ENCODE data around the gene MSH3. TPM values are rescaled to one million over a fixed set of nuclear protein-coding genes. Genes with fewer than 3 reads are reported as not detected.

The MSH3 gene
- polyA plus RNA-seq, 1 of the 3 experiments (the other 2 are of a cell fraction): 3.5 TPM

DNA sequence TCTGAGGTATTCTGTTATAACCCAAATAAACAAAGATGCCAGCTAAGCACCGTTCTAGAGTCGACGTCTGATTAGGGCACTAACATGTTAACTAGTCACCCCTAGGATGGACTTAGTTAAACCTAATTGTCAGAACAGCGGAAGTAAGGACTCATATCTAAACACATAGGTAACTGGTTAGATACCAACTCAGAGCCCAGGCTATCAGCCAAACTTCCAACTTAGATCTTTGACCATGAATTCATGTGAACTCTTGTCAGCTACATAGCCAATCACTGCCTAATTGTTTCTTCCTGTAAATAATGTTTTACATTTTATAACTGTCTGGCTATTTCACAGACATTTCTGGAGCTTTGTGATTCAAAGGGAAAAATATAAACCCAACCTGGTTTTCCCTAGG, 84.6 kb downstream of the MSH3 start (continued):
- no peak for TF ChIP-seq RXRA (IDR thresholded peaks at IDR 0.05; ENCODE audit: borderline replicate concordance, low read depth)
- no peak for TF ChIP-seq YY1 (IDR thresholded peaks at IDR 0.05; ENCODE audit: low read depth)

DNA sequence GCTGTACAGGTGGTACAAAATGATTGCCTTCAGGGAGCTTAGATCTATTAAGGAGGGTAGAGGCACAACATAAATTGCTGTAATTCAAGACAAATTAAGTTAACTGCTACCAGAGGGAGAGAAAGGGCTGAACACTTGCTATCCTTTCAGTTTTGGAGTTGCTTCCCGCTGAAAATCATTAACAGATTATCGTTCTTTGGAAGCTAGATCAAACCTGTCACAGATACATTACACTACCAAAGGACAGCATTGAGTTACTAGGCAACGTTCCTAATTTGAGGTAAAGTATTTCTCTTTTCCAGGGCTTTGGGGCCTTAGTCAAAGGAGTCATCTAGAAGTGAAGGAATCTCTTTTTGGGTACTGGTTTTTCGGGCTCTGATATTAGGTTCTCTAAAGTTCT, 85.0 kb downstream of the MSH3 start:
- Histone ChIP-seq H2AFZ (ENCODE audit: low read depth) (no peak overlapping the region), H3K27ac (ENCODE audit: low read depth in 2 of 2, low read length in 1 of 2) (no peak overlapping the region), H3F3A (replicated peaks; ENCODE audit: insufficient read depth) (no peaks in the 10 kb centered on the region), H3K4me2 (no peak overlapping the region), H3K27me3 (ENCODE audit: insufficient read depth) (no peaks in the 10 kb centered on the region), H3K9me2 (no peaks in the 10 kb centered on the region), H4K20me1 (ENCODE audit: insufficient read depth) (no peaks in the 10 kb centered on the region), H3K36me3 (replicated peaks in 1 of 2; ENCODE audit: control insufficient read depth in 1 of 2, insufficient read depth in 2 of 2, low read length in 1 of 2) (peaks cover 19 to 20% of the 10 kb centered on the region in 2 experiments), H3K4me3 (ENCODE audit: low read depth in 2 of 2, low read length in 1 of 2) (no peak overlapping the region), H3K4me1 (ENCODE audit: control insufficient read depth in 1 of 2, insufficient read depth in 2 of 2, low read depth in 1 of 2, low read length in 1 of 2) (no peaks in the 10 kb centered on the region), H3K9ac (no peak overlapping the region), H3K9me3 (no peaks in the 10 kb centered on the region), H3K79me2 (ENCODE audit: insufficient read depth) (no peaks in the 10 kb centered on the region)
- POLR2A ChIA-PET: no interaction called here
- TF ChIP-seq, protein P1, sequence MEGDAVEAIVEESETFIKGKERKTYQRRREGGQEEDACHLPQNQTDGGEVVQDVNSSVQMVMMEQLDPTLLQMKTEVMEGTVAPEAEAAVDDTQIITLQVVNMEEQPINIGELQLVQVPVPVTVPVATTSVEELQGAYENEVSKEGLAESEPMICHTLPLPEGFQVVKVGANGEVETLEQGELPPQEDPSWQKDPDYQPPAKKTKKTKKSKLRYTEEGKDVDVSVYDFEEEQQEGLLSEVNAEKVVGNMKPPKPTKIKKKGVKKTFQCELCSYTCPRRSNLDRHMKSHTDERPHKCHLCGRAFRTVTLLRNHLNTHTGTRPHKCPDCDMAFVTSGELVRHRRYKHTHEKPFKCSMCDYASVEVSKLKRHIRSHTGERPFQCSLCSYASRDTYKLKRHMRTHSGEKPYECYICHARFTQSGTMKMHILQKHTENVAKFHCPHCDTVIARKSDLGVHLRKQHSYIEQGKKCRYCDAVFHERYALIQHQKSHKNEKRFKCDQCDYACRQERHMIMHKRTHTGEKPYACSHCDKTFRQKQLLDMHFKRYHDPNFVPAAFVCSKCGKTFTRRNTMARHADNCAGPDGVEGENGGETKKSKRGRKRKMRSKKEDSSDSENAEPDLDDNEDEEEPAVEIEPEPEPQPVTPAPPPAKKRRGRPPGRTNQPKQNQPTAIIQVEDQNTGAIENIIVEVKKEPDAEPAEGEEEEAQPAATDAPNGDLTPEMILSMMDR (IDR thresholded peaks at IDR 0.05): no peak
- TF ChIP-seq NRF1 (IDR thresholded peaks at IDR 0.05; ENCODE audit: low read depth, low read length) (no peak), CHD2 (IDR thresholded peaks at IDR 0.05; ENCODE audit: low read length, partially characterized antibody) (no peak), SIN3A (IDR thresholded peaks at IDR 0.05; ENCODE audit: borderline replicate concordance, low read depth, low read length) (no peak), POLR2AphosphoS5 (IDR thresholded peaks at IDR 0.05; ENCODE audit: low read depth, low read length) (no peak), MEF2A (IDR thresholded peaks at IDR 0.05; ENCODE audit: borderline replicate concordance, low read depth) (no peak), TEAD4 (IDR thresholded peaks at IDR 0.05; ENCODE audit: borderline replicate concordance, insufficient read depth) (no peak), EP300 (IDR thresholded peaks at IDR 0.05; ENCODE audit: borderline replicate concordance in 1 of 2, low read depth in 1 of 2, low read length in 1 of 2) (no peak), FOXM1 (IDR thresholded peaks at IDR 0.05; ENCODE audit: low read depth) (no peak), YY1 (IDR thresholded peaks at IDR 0.05; ENCODE audit: low read depth) (no peak)
- TF ChIP-seq, protein P2, sequence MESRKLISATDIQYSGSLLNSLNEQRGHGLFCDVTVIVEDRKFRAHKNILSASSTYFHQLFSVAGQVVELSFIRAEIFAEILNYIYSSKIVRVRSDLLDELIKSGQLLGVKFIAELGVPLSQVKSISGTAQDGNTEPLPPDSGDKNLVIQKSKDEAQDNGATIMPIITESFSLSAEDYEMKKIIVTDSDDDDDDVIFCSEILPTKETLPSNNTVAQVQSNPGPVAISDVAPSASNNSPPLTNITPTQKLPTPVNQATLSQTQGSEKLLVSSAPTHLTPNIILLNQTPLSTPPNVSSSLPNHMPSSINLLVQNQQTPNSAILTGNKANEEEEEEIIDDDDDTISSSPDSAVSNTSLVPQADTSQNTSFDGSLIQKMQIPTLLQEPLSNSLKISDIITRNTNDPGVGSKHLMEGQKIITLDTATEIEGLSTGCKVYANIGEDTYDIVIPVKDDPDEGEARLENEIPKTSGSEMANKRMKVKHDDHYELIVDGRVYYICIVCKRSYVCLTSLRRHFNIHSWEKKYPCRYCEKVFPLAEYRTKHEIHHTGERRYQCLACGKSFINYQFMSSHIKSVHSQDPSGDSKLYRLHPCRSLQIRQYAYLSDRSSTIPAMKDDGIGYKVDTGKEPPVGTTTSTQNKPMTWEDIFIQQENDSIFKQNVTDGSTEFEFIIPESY (IDR thresholded peaks at IDR 0.05; ENCODE audit: borderline replicate concordance, low read depth): no peak
- CTCF ChIA-PET: no interaction called here
- DNase-seq: no peak
- WGBS (ENCODE audit: low lambda C conversion rate): 71% methylated on average over 4 of the region's 4 CpGs

DNA sequence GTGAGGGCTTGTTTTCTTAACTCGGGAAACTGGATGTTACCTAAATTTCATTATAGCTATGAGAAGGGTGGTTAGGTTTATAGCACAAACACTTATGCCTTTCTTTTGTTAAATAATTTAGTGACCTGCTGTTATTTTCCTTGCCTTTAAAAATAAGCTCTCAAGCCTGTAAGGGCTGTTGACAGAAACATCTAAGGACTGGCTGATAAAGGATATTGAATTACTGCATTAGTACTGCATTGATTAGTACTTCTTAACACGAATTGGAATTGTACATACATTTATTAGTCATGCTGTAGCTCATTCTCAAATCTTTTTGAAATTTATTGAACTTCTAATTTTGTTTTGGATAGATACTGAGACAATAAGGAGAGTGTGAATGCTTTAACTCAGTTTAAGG, 85.4 kb downstream of the MSH3 start:
- no peak for DNase-seq
- no peaks in the 10 kb centered on the region for H3K79me2 ChIP-seq (ENCODE audit: insufficient read depth)
- H3K4me3 ChIP-seq (ENCODE audit: low read depth in 2 of 2, low read length in 1 of 2): no peak overlapping the region
- H3K4me1 ChIP-seq (ENCODE audit: control insufficient read depth in 1 of 2, insufficient read depth in 2 of 2, low read depth in 1 of 2, low read length in 1 of 2): no peaks in the 10 kb centered on the region
- no peaks in the 10 kb centered on the region for H3F3A ChIP-seq (replicated peaks; ENCODE audit: insufficient read depth)
- POLR2A ChIA-PET: no interaction called here
- H2AFZ ChIP-seq (ENCODE audit: low read depth): no peak overlapping the region
- H4K20me1 ChIP-seq (ENCODE audit: insufficient read depth): no peaks in the 10 kb centered on the region
- no peaks in the 10 kb centered on the region for H3K27me3 ChIP-seq (ENCODE audit: insufficient read depth)
- CTCF ChIA-PET: interaction anchor here (0.7 kb wide), 1 partner anchor 456 kb away, joined by 3 read pairs; no protein-coding TSS in a partner anchor
- H3K4me2 ChIP-seq: no peak overlapping the region
- H3K9ac ChIP-seq: no peak overlapping the region
- no peak overlapping the region for H3K27ac ChIP-seq (ENCODE audit: low read depth in 2 of 2, low read length in 1 of 2)
- H3K36me3 ChIP-seq (replicated peaks in 1 of 2; ENCODE audit: control insufficient read depth in 1 of 2, insufficient read depth in 2 of 2, low read length in 1 of 2): peaks cover 21 to 22% of the 10 kb centered on the region in 2 experiments
- WGBS (ENCODE audit: low lambda C conversion rate): 95% methylated on average over 2 of the region's 2 CpGs
- H3K9me2 ChIP-seq: no peaks in the 10 kb centered on the region
- H3K9me3 ChIP-seq: no peaks in the 10 kb centered on the region
- TF ChIP-seq NFIC (IDR thresholded peaks at IDR 0.05; ENCODE audit: borderline replicate concordance) (no peak), POLR2AphosphoS5 (IDR thresholded peaks at IDR 0.05; ENCODE audit: low read depth, low read length) (no peak), TEAD4 (IDR thresholded peaks at IDR 0.05; ENCODE audit: borderline replicate concordance, insufficient read depth) (no peak), EP300 (IDR thresholded peaks at IDR 0.05; ENCODE audit: borderline replicate concordance in 1 of 2, low read depth in 1 of 2, low read length in 1 of 2) (no peak), JUND (IDR thresholded peaks at IDR 0.05) (no peak), SMC3 (IDR thresholded peaks at IDR 0.05; ENCODE audit: low read depth, low read length) (no peak), RFX5 (IDR thresholded peaks at IDR 0.05; ENCODE audit: low read length) (no peak), ELF1 (IDR thresholded peaks at IDR 0.05) (no peak), TCF12 (IDR thresholded peaks at IDR 0.05) (no peak), NRF1 (IDR thresholded peaks at IDR 0.05; ENCODE audit: low read depth, low read length) (no peak)
- TF ChIP-seq, protein P3, sequence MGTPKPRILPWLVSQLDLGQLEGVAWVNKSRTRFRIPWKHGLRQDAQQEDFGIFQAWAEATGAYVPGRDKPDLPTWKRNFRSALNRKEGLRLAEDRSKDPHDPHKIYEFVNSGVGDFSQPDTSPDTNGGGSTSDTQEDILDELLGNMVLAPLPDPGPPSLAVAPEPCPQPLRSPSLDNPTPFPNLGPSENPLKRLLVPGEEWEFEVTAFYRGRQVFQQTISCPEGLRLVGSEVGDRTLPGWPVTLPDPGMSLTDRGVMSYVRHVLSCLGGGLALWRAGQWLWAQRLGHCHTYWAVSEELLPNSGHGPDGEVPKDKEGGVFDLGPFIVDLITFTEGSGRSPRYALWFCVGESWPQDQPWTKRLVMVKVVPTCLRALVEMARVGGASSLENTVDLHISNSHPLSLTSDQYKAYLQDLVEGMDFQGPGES (IDR thresholded peaks at IDR 0.05; ENCODE audit: low read depth, low read length): no peak
- TF ChIP-seq, protein P4, sequence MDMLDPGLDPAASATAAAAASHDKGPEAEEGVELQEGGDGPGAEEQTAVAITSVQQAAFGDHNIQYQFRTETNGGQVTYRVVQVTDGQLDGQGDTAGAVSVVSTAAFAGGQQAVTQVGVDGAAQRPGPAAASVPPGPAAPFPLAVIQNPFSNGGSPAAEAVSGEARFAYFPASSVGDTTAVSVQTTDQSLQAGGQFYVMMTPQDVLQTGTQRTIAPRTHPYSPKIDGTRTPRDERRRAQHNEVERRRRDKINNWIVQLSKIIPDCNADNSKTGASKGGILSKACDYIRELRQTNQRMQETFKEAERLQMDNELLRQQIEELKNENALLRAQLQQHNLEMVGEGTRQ (IDR thresholded peaks at IDR 0.05; ENCODE audit: borderline replicate concordance, low read depth, low read length): no peak
